GM21390 (cell line): ENCODE data around the gene SMIM17.
A peak's percentile ranks its signal among the peaks of the same experiment; 100 is the strongest.

Source experiments
- ATAC-seq: cut with Tn5 transposase; IDR thresholded peaks from one replicate; pipeline ENCODE4 v1.9.1; 2021; ENCODE audit not compliant: unreplicated experiment

Gene SMIM17

GRCh38 chr19:56642711-56643459 is at the start of gene SMIM17:
TSS of gene SMIM17 (plus strand) at chr19:56643159. CDS start at chr19:56645668, 2,509 bp downstream.
- no peak for ATAC-seq

- no peak for ATAC-seq
Measured at GRCh38 chr19:56594446-56594782, 48.5 kb upstream of the SMIM17 start.

- peak; percentile 91 for ATAC-seq
Measured at GRCh38 chr19:56594783-56595547, 48.0 kb upstream of the SMIM17 start, which contains the start of gene ZNF71. TSS of gene ZNF71 (plus strand) at chr19:56595302. CDS start at chr19:56601559, 6,257 bp downstream.

GRCh38 chr19:56595548-56595899 is 47.4 kb upstream of the SMIM17 start:
- ATAC-seq: no peak

GRCh38 chr19:56596676-56597075 is 46.3 kb upstream of the SMIM17 start:
- no peak for ATAC-seq

- no peak for ATAC-seq
Measured at GRCh38 chr19:56597696-56598095, 45.3 kb upstream of the SMIM17 start.

GRCh38 chr19:56601375-56601774 is 41.6 kb upstream of the SMIM17 start:
- ATAC-seq: no peak

GRCh38 chr19:56603829-56604228 is 39.1 kb upstream of the SMIM17 start:
- no peak for ATAC-seq

- ATAC-seq: no peak
Measured at GRCh38 chr19:56608274-56608964, 34.5 kb upstream of the SMIM17 start.

GRCh38 chr19:56611288-56611687 is 31.7 kb upstream of the SMIM17 start:
- ATAC-seq: no peak

GRCh38 chr19:56612737-56613136 is 30.2 kb upstream of the SMIM17 start:
- no peak for ATAC-seq

GRCh38 chr19:56613639-56614038 is 29.3 kb upstream of the SMIM17 start:
- no peak for ATAC-seq

- ATAC-seq: no peak
Measured at GRCh38 chr19:56617531-56617930, 25.4 kb upstream of the SMIM17 start.

- no peak for ATAC-seq
Measured at GRCh38 chr19:56619121-56619520, 23.8 kb upstream of the SMIM17 start.

- ATAC-seq: no peak
Measured at GRCh38 chr19:56622374-56622773, 20.6 kb upstream of the SMIM17 start.

- no peak for ATAC-seq
Measured at GRCh38 chr19:56623006-56623405, 20.0 kb upstream of the SMIM17 start.

- ATAC-seq: no peak
Measured at GRCh38 chr19:56625708-56626107, 17.3 kb upstream of the SMIM17 start.

- no peak for ATAC-seq
Measured at GRCh38 chr19:56633021-56633420, 9.9 kb upstream of the SMIM17 start.

GRCh38 chr19:56637976-56638555 is 4.9 kb upstream of the SMIM17 start:
- ATAC-seq: no peak

GRCh38 chr19:56639217-56639616 is 3.7 kb upstream of the SMIM17 start:
- no peak for ATAC-seq

- ATAC-seq: no peak
Measured at GRCh38 chr19:56643460-56643955, 549 bp downstream of the SMIM17 start.
